BJ (cell line): ENCODE measurements around the gene USHBP1. TPM values are rescaled to one million over a fixed set of nuclear protein-coding genes. Genes with fewer than 3 reads are reported as not detected.
A peak's percentile ranks its signal among the peaks of the same experiment; 100 is the strongest.

Experiments used
- CTCF ChIA-PET: fragments of 350-600 bp; formaldehyde crosslinking; extraction: SDS; loops from one replicate; lab custom pipeline; 2021; ENCODE audit warnings: antibody characterized with exemption, inconsistent platforms; lab: Yijun Ruan, JAX
- POLR2A ChIA-PET: fragments of 300-600 bp; sonication (Branson Sonifier 250); formaldehyde crosslinking; extraction: SDS; loops from one replicate; lab custom pipeline; 2021; ENCODE audit warnings: antibody characterized with exemption; lab: Charles Lee
- DNase-seq: peaks from one replicate; pipeline ENCODE4 v3.0.0-alpha.2; 2011; ENCODE audit warnings: low read depth
- H3K27me3 ChIP-seq: 2 replicates; pipeline ENCODE4 v1.6.0; 2011; ENCODE audit warnings: low read length; ENCODE audit not compliant: control insufficient read depth, insufficient read depth
- H3K36me3 ChIP-seq: 2 replicates; pipeline ENCODE4 v1.5.1; 2011; ENCODE audit warnings: low read length; ENCODE audit not compliant: control insufficient read depth, insufficient read depth
- H3K4me3 ChIP-seq: 2 replicates; pipeline ENCODE4 v1.5.1; 2011; ENCODE audit warnings: low read depth, mild to moderate bottlenecking, control low read depth, low read length
- CTCF ChIP-seq: IDR thresholded peaks from 2 replicates; pipeline ENCODE4 v1.5.1; 2011; ENCODE audit warnings: low read depth, mild to moderate bottlenecking, control low read depth, inconsistent platforms, low read length, moderate library complexity; ENCODE audit not compliant: insufficient read depth
- polyA plus RNA-seq: library from polyadenylated mRNA; depleted of rRNA; stranded (reverse); fragments of >200 nt; gene quantifications from 2 replicates; pipeline ENCODE4 v1.2.3, GENCODE V29; 2011

USHBP1 gene
- polyA plus RNA-seq, 1 experiment: not detected

DNA sequence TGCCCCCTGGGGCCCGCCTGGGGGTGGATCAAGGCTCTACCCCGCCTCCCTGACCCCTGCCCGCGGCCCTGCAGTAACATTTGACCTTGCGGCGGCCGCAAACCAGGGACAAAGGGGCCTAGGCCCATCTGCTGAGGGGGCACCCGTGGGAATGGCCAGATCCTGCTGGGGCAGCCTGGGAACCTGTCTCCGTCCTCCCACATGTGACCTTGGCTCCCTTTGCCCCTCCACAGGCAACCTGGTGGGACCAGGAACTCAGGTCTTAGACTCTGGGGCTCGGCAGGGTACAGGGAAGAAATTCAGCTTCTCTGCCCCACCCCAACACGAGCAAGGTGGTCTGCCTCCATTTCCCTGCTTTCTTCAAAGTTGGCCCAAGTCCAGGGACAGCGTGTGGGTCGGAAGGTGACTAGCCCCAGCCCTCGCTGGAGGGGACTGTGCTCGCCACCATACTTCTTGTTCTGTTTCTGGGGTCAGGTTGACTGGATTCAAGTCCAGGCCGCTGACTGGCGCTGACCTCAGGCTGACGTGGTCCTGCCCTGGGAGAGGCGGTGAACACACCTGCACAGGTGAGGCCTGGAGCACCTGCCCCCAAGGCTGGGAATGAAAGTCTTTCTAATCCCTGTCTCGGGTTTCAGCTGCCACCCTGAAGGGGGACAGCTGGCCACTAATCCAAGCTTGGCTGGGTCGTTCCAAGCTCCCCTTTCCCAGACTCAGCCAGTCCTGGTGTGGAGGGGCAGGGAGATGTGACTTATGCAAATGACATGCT lies 16.4 kb downstream of the USHBP1 start:
- H3K36me3 ChIP-seq: no peaks in the 10 kb centered on the region
- ChIA-PET CTCF (interaction anchor here (0.6 to 2.4 kb wide), 5 partner anchors 10 to 47 kb away, joined by 3 to 18 read pairs (median 3); no protein-coding TSS in a partner anchor), POLR2A (no interaction called here)
- H3K27me3 ChIP-seq: no peaks in the 10 kb centered on the region
- no peak for DNase-seq
- TF ChIP-seq CTCF: no peak
- H3K4me3 ChIP-seq: no peak overlapping the region

GRCh38 chr19:17246681-17247425 lies 17.7 kb downstream of the USHBP1 start:
- Histone ChIP-seq H3K4me3 (no peak overlapping the region; the same call in 1 of the 2 replicates), H3K27me3 (no peaks in the 10 kb centered on the region), H3K36me3 (no peaks in the 10 kb centered on the region)
- POLR2A ChIA-PET: no interaction called here
- DNase-seq: no peak
- CTCF ChIA-PET: interaction anchor here (1.0 kb wide), 1 partner anchor 14 kb away, joined by 3 read pairs; no protein-coding TSS in a partner anchor
- no peak for TF ChIP-seq CTCF

- ChIA-PET CTCF (no interaction called here), POLR2A (no interaction called here)
- Histone ChIP-seq H3K4me3 (peak within 1 kb of the TSS; percentile 96), H3K27me3 (no peaks in the 10 kb centered on the region), H3K36me3 (no peaks in the 10 kb centered on the region)
- no peak for TF ChIP-seq CTCF
- no peak for DNase-seq
Observed at GRCh38 chr19:17245535-17245984, 19.0 kb downstream of the USHBP1 start, which contains the start of gene NR2F6. NR2F6 (minus strand) TSS chr19:17245919; CDS start chr19:17245220, 699 bp downstream.

DNA sequence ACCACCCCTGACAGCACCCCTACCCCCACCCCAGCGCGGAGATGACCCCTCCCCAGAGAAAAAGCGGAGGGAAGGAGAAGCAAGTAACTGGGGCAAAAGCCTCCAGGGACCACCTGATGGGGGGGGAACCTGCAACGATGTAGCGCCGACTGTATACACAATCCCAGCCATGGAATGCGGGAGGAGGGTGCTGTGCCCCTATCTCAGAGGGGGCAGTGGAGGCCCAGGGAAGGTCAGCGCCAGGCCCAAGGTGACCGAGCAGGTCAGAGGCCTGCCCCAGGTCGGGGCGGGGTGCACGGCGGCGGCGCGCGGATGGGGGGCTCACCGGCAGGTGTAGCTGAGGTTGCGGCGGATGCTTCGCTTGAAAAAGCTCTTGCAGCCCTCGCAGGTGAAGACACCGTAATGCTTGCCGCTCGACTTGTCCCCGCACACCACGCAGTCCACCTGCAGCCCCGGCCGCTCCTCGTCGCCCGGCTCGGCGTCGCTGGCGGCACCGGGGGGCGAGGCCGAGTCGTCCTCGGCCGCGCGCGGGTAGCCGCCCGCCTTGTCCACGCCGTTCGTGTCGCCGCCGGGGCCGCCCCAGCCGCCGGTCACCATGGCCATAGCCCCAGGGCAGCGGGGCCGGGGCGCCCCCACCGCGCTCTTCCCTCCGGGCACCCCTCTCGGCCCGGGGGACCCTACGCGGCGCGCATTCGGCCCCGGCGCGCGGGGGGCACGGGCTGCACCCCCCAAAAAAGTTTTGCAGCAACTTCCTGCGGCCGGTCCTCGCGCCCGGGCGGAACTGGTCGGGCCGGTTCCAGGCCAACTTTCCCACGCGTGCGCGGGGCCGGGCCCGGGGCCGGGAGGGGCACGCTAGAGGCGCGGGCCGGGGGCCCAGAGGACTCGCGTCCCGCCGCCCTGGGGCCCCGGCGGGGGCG lies 19.7 kb downstream of the USHBP1 start:
- Histone ChIP-seq H3K27me3 (no peaks in the 10 kb centered on the region), H3K36me3 (peaks cover 6% of the 10 kb centered on the region), H3K4me3 (peak overlapping the region; percentile 96)
- ChIA-PET POLR2A (no interaction called here), CTCF (interaction anchor here (0.8 to 2.3 kb wide), 3 partner anchors 9 to 39 kb away, joined by 3 to 14 read pairs (median 4); no protein-coding TSS in a partner anchor)
- TF ChIP-seq CTCF: no peak
- DNase-seq: no peak
